Measurements from ENCODE around the gene PICALM. TPM values are rescaled to one million over a fixed set of nuclear protein-coding genes. Genes with fewer than 3 reads are reported as not detected.

The PICALM gene, protein sequence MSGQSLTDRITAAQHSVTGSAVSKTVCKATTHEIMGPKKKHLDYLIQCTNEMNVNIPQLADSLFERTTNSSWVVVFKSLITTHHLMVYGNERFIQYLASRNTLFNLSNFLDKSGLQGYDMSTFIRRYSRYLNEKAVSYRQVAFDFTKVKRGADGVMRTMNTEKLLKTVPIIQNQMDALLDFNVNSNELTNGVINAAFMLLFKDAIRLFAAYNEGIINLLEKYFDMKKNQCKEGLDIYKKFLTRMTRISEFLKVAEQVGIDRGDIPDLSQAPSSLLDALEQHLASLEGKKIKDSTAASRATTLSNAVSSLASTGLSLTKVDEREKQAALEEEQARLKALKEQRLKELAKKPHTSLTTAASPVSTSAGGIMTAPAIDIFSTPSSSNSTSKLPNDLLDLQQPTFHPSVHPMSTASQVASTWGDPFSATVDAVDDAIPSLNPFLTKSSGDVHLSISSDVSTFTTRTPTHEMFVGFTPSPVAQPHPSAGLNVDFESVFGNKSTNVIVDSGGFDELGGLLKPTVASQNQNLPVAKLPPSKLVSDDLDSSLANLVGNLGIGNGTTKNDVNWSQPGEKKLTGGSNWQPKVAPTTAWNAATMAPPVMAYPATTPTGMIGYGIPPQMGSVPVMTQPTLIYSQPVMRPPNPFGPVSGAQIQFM
- total RNA-seq (165 and 178 TPM in 2 replicates), polyA plus RNA-seq (46.8 and 48.4 TPM in 2 replicates), polyA minus RNA-seq (95.8 and 126 TPM in 2 replicates)
- 125 TPM for total RNA-seq (2013)

GRCh38 chr11:86068951-86069407, at the start of gene PICALM:
Gene PICALM (minus strand): TSS chr11:86069084. CDS start chr11:86068780, 304 bp downstream.
- Mint-ChIP-seq H3K4me1 (peaks cover 42% of the 10 kb centered on the region), H3K9me3 (ENCODE audit: insufficient read depth) (no peaks in the 10 kb centered on the region), H3K27ac (peak within 1 kb of the TSS; percentile 99), H3K4me3 (peak within 1 kb of the TSS; percentile 100), H3K27me3 (no peaks in the 10 kb centered on the region)
- Histone ChIP-seq H3K4me2 (replicated peaks; ENCODE audit: low read depth, low read length, poor library complexity, severe bottlenecking) (peak within 1 kb of the TSS; percentile 84), H4K20me1 (ENCODE audit: control insufficient read depth, insufficient read depth, low read length, poor library complexity, severe bottlenecking) (peaks cover 21% of the 10 kb centered on the region), H3K27ac (ENCODE audit: low read length in 2 of 2) (peak within 1 kb of the TSS; percentile 88 to 95), H3K36me3 (replicated peaks in 1 of 2; ENCODE audit: control extremely low read depth in 1 of 2, control insufficient read depth in 1 of 2, extremely low read depth in 1 of 2, insufficient read depth in 2 of 2, low read length in 1 of 2) (no peaks in the 10 kb centered on the region), H3K27me3 (replicated peaks in 1 of 4; ENCODE audit: control extremely low read depth in 1 of 4, control insufficient read depth in 3 of 4, insufficient read depth in 4 of 4, low read length in 3 of 4) (no peaks in the 10 kb centered on the region), H3K9me3 (ENCODE audit: control extremely low read depth in 1 of 3, control insufficient read depth in 2 of 3, insufficient read depth in 1 of 3, low read length in 2 of 3) (no peaks in the 10 kb centered on the region), H2AFZ (ENCODE audit: insufficient read depth, low read depth, low read length, poor library complexity, severe bottlenecking) (peak within 1 kb of the TSS; percentile 85), H3K79me2 (ENCODE audit: control insufficient read depth, insufficient read depth, low read length) (peaks cover 48% of the 10 kb centered on the region), H3K4me3 (ENCODE audit: control extremely low read depth in 1 of 5, extremely low read depth in 1 of 5, insufficient read depth in 1 of 5, low read depth in 2 of 5, low read length in 4 of 5) (peak within 1 kb of the TSS; percentile 76 to 93 (median 86)), H3K4me1 (ENCODE audit: control insufficient read depth in 2 of 2, insufficient read depth in 2 of 2, low read length in 2 of 2) (peaks cover 31% of the 10 kb centered on the region in 2 donors), H3K9ac (ENCODE audit: low read length) (peak within 1 kb of the TSS; percentile 81)
- intact Hi-C loops (cut with micrococcal nuclease), result loop anchor here (1.0 to 2.0 kb wide), 7 partner anchors 27 to 441 kb away; partner anchors contain the start of genes HIKESHI, TMEM126A and TMEM126B
- TF ChIP-seq EZH2 (IDR thresholded peaks at IDR 0.05; ENCODE audit: borderline replicate concordance, insufficient read depth, low read depth, low read length, poor library complexity, severe bottlenecking), result no peak
- TF ChIP-seq, protein P1, sequence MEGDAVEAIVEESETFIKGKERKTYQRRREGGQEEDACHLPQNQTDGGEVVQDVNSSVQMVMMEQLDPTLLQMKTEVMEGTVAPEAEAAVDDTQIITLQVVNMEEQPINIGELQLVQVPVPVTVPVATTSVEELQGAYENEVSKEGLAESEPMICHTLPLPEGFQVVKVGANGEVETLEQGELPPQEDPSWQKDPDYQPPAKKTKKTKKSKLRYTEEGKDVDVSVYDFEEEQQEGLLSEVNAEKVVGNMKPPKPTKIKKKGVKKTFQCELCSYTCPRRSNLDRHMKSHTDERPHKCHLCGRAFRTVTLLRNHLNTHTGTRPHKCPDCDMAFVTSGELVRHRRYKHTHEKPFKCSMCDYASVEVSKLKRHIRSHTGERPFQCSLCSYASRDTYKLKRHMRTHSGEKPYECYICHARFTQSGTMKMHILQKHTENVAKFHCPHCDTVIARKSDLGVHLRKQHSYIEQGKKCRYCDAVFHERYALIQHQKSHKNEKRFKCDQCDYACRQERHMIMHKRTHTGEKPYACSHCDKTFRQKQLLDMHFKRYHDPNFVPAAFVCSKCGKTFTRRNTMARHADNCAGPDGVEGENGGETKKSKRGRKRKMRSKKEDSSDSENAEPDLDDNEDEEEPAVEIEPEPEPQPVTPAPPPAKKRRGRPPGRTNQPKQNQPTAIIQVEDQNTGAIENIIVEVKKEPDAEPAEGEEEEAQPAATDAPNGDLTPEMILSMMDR (IDR thresholded peaks at IDR 0.05), result no peak
- ATAC-seq (ENCODE audit: low read depth) (peak; percentile 82), DNase-seq (peak; percentile 98)
- POLR2A ChIA-PET, result interaction anchor here (0.7 to 2.9 kb wide), 9 partner anchors 46 to 177 kb away, joined by 3 to 28 read pairs (median 7); partner anchors contain the start of gene EED
- under 1% methylated on average over 39 of the region's 48 CpGs for WGBS (ENCODE audit: insufficient coverage)
- CTCF ChIA-PET, result interaction anchor here (0.9 to 4.9 kb wide), 14 partner anchors 10 to 222 kb away, joined by 3 to 49 read pairs (median 5); partner anchors contain the start of genes CCDC83 and EED

Data from B cell (primary cell).